Effector memory CD4-positive, alpha-beta T cell (primary cell): ENCODE measurements around the gene IFIH1.

ENCODE experiments used
- DNase-seq, 3 donors: peaks; one replicate each; pipeline ENCODE4 v3.0.0-alpha.2; 2020
- H3K27ac ChIP-seq: 2 replicates; pipeline ENCODE4 v1.7.0; 2013; ENCODE audit warnings: mild to moderate bottlenecking, low read length, moderate library complexity; ENCODE audit not compliant: insufficient read depth, poor library complexity, severe bottlenecking
- H3K27me3 ChIP-seq: replicated peaks from 2 replicates; pipeline ENCODE4 v1.7.0; 2013; ENCODE audit warnings: mild to moderate bottlenecking, low read length; ENCODE audit not compliant: insufficient read depth, control insufficient read depth, poor library complexity, severe bottlenecking
- H3K36me3 ChIP-seq: 2 replicates; pipeline ENCODE4 v1.7.0; 2013; ENCODE audit warnings: mild to moderate bottlenecking, low read length, moderate library complexity; ENCODE audit not compliant: control insufficient read depth, insufficient read depth
- H3K4me1 ChIP-seq: 2 replicates; pipeline ENCODE4 v1.7.0; 2013; ENCODE audit warnings: low read length, mild to moderate bottlenecking; ENCODE audit not compliant: control insufficient read depth, insufficient read depth, poor library complexity, severe bottlenecking
- H3K4me3 ChIP-seq: 2 replicates; pipeline ENCODE4 v1.7.0; 2013; ENCODE audit warnings: low read length, low read depth, mild to moderate bottlenecking; ENCODE audit not compliant: insufficient read depth, poor library complexity, severe bottlenecking
- H3K9me3 ChIP-seq: 2 replicates; pipeline ENCODE4 v1.7.0; 2013; ENCODE audit warnings: mild to moderate bottlenecking, low read length, moderate library complexity; ENCODE audit not compliant: control insufficient read depth

Gene IFIH1

GRCh38 chr2:162226836-162227235, 91.6 kb downstream of the IFIH1 start:
- H3K4me1 ChIP-seq: no peaks in the 10 kb centered on the region
- no peak for DNase-seq
- H3K36me3 ChIP-seq: no peaks in the 10 kb centered on the region
- H3K4me3 ChIP-seq: no peak overlapping the region
- H3K27me3 ChIP-seq: no peaks in the 10 kb centered on the region
- H3K27ac ChIP-seq: no peak overlapping the region
- no peaks in the 10 kb centered on the region for H3K9me3 ChIP-seq

GRCh38 chr2:162221064-162221463, 97.4 kb downstream of the IFIH1 start:
- H3K9me3 ChIP-seq: no peaks in the 10 kb centered on the region
- H3K27ac ChIP-seq: no peak overlapping the region
- no peaks in the 10 kb centered on the region for H3K27me3 ChIP-seq
- no peak overlapping the region for H3K4me3 ChIP-seq
- no peaks in the 10 kb centered on the region for H3K4me1 ChIP-seq
- peak; percentile 8 to 38 (median 12) for DNase-seq
- H3K36me3 ChIP-seq: no peaks in the 10 kb centered on the region

GRCh38 chr2:162220368-162220767, 98.1 kb downstream of the IFIH1 start:
- Histone ChIP-seq H3K36me3 (no peaks in the 10 kb centered on the region), H3K4me3 (no peak overlapping the region), H3K27me3 (no peaks in the 10 kb centered on the region), H3K27ac (no peak overlapping the region), H3K4me1 (no peaks in the 10 kb centered on the region), H3K9me3 (no peaks in the 10 kb centered on the region)
- DNase-seq: no peak

GRCh38 chr2:162219426-162219825, 99.1 kb downstream of the IFIH1 start:
- DNase-seq: no peak
- Histone ChIP-seq H3K36me3 (no peaks in the 10 kb centered on the region), H3K9me3 (no peaks in the 10 kb centered on the region)

GRCh38 chr2:162217598-162217997, 100.9 kb downstream of the IFIH1 start:
- Histone ChIP-seq H3K27me3 (no peaks in the 10 kb centered on the region), H3K9me3 (no peaks in the 10 kb centered on the region), H3K4me1 (no peaks in the 10 kb centered on the region), H3K27ac (no peak overlapping the region), H3K36me3 (no peaks in the 10 kb centered on the region), H3K4me3 (no peak overlapping the region)
- no peak for DNase-seq

More at GRCh38 chr2:162219426-162219825, 99.1 kb downstream of the IFIH1 start:
- no peaks in the 10 kb centered on the region for H3K4me1 ChIP-seq
- H3K4me3 ChIP-seq: no peak overlapping the region
- no peak overlapping the region for H3K27ac ChIP-seq
- no peaks in the 10 kb centered on the region for H3K27me3 ChIP-seq
